PC-9 (cell line): ENCODE measurements around the gene SRPK2. TPM values are rescaled to one million over a fixed set of nuclear protein-coding genes. Genes with fewer than 3 reads are reported as not detected.

ENCODE experiments used
- BruUV-seq: library from RNA; stranded (reverse); fragments of 400-500 nt; replicated peaks from 2 replicates; lab custom pipeline; 2021; lab: Mats Ljungman, UMichigan
- CTCF ChIA-PET: fragments of 300-600 bp; sonication (Branson Sonifier 250); formaldehyde crosslinking; loops from one replicate; lab custom pipeline; 2022; ENCODE audit warnings: antibody characterized with exemption; lab: Charles Lee
- POLR2A ChIA-PET: fragments of 300-600 bp; sonication (Branson Sonifier 250); formaldehyde crosslinking; loops from one replicate; lab custom pipeline; 2022; ENCODE audit warnings: antibody characterized with exemption; ENCODE audit not compliant: unreplicated experiment; lab: Charles Lee
- DNase-seq, 2 experiments: peaks; one replicate each; pipeline versions ENCODE4 v3.0.0 to v3.0.0-alpha.2; 2015 to 2022; ENCODE audit warnings: mixed read lengths in 1 of 2
- H2AFZ ChIP-seq: fragments of 200-600 bp; sonication (generic); 2 replicates; pipeline ENCODE4 v1.8.1; 2017; ENCODE audit warnings: antibody characterized with exemption
- H3F3A ChIP-seq: fragments of 200-600 bp; sonication (generic); 2 replicates; pipeline ENCODE4 v1.8.1; 2017; ENCODE audit warnings: antibody characterized with exemption, mild to moderate bottlenecking, low read depth; ENCODE audit not compliant: insufficient read depth
- H3K27ac ChIP-seq: fragments of 200-600 bp; sonication (generic); 2 replicates; pipeline ENCODE4 v1.6.1; 2016; ENCODE audit warnings: mixed run types
- H3K27me3 ChIP-seq: fragments of 200-600 bp; sonication (generic); 2 replicates; pipeline ENCODE4 v1.6.1; 2016; ENCODE audit warnings: low read depth, mixed run types; ENCODE audit not compliant: insufficient read depth
- H3K36me3 ChIP-seq: fragments of 200-600 bp; sonication (generic); 2 replicates; pipeline ENCODE4 v1.6.1; 2016; ENCODE audit warnings: low read depth, mixed run types
- H3K4me1 ChIP-seq: fragments of 200-600 bp; sonication (generic); replicated peaks from 2 replicates; pipeline ENCODE4 v1.6.1; 2016; ENCODE audit warnings: mixed run types; ENCODE audit not compliant: insufficient read depth
- H3K4me2 ChIP-seq: fragments of 200-600 bp; sonication (generic); 2 replicates; pipeline ENCODE4 v1.6.1; 2017; ENCODE audit warnings: mixed run types
- H3K4me3 ChIP-seq: fragments of 200-600 bp; sonication (generic); 2 replicates; pipeline ENCODE4 v1.6.1; 2016; ENCODE audit warnings: mixed run types
- H3K79me2 ChIP-seq: fragments of 200-600 bp; sonication (generic); 2 replicates; pipeline ENCODE4 v1.6.1; 2017; ENCODE audit warnings: low read depth, mixed run types
- H3K9me2 ChIP-seq: fragments of 200-600 bp; sonication (generic); 2 replicates; pipeline ENCODE4 v1.8.1; 2017; ENCODE audit warnings: mild to moderate bottlenecking; ENCODE audit not compliant: insufficient read depth
- H3K9me3 ChIP-seq: fragments of 200-600 bp; sonication (generic); 2 replicates; pipeline ENCODE4 v1.8.1; 2016; ENCODE audit warnings: low read depth; ENCODE audit not compliant: insufficient read depth
- H4K20me1 ChIP-seq: fragments of 200-600 bp; sonication (generic); 2 replicates; pipeline ENCODE4 v1.8.1; 2017; ENCODE audit not compliant: insufficient read depth
- CTCF ChIP-seq: fragments of 200-600 bp; sonication (generic); conservative IDR thresholded peaks from 2 replicates; pipeline ENCODE4 v1.6.1; 2017; ENCODE audit warnings: mixed run types, antibody characterized with exemption, mild to moderate bottlenecking, moderate library complexity
- EZH2 ChIP-seq: fragments of 200-600 bp; sonication (generic); IDR thresholded peaks from 2 replicates; pipeline ENCODE4 v1.8.0; 2017; ENCODE audit warnings: antibody characterized with exemption, low read depth
- intact Hi-C: fragments of 100-400 bp; cut with micrococcal nuclease; formaldehyde crosslinking; loops from one replicate; pipeline ENCODE4 v1.10.0; 2022; ENCODE audit not compliant: unreplicated experiment
- total RNA-seq: library from RNA; stranded (reverse); gene quantifications from 2 replicates; pipeline ENCODE4 v1.2.3, GENCODE V29; 2021

SRPK2 gene
- total RNA-seq, 1 experiment from 2014 or later = 60.6 TPM

- no peak overlapping the region for H2AFZ ChIP-seq
- H3K9me2 ChIP-seq = no peaks in the 10 kb centered on the region
- 0 out of 2 replicates have a peak, but pooled peaks cover 4% of the 10 kb centered on the region for H4K20me1 ChIP-seq
- no peaks in the 10 kb centered on the region for H3F3A ChIP-seq
- no TSS peak for BruUV-seq
- TF ChIP-seq CTCF (no peak), EZH2 (no peak)
- no peaks in the 10 kb centered on the region for H3K27me3 ChIP-seq
- no peak overlapping the region for H3K4me3 ChIP-seq
- no peak overlapping the region for H3K4me2 ChIP-seq
- DNase-seq = no peak
- H3K27ac ChIP-seq = no peak overlapping the region
- CTCF ChIA-PET = no interaction called here
- POLR2A ChIA-PET = no interaction called here
- H3K9me3 ChIP-seq = no peaks in the 10 kb centered on the region
- 0 out of 2 replicates have a peak, but pooled peaks cover under 1% of the 10 kb centered on the region for H3K79me2 ChIP-seq
- H3K4me1 ChIP-seq = no peaks in the 10 kb centered on the region
- no peaks in the 10 kb centered on the region for H3K36me3 ChIP-seq
- intact Hi-C loops = no loop called here
Measured at GRCh38 chr7:105245398-105246114, 143.2 kb downstream of the SRPK2 start.

- Histone ChIP-seq H3K4me1 (no peaks in the 10 kb centered on the region), H3K9me2 (no peaks in the 10 kb centered on the region), H3K79me2 (no peaks in the 10 kb centered on the region), H3K27ac (no peak overlapping the region), H3K27me3 (no peaks in the 10 kb centered on the region), H4K20me1 (0 out of 2 replicates have a peak, but pooled peaks cover 4% of the 10 kb centered on the region), H3K36me3 (no peaks in the 10 kb centered on the region), H3K9me3 (no peaks in the 10 kb centered on the region), H3K4me2 (no peak overlapping the region), H3K4me3 (no peak overlapping the region), H2AFZ (no peak overlapping the region), H3F3A (no peaks in the 10 kb centered on the region)
- ChIA-PET CTCF (no interaction called here), POLR2A (no interaction called here)
- intact Hi-C loops = no loop called here
- no peak for TF ChIP-seq CTCF
- TF ChIP-seq EZH2 = no peak
- BruUV-seq = no TSS peak
- no peak for DNase-seq
Measured at GRCh38 chr7:105244594-105244993, 144.1 kb downstream of the SRPK2 start.

DNA sequence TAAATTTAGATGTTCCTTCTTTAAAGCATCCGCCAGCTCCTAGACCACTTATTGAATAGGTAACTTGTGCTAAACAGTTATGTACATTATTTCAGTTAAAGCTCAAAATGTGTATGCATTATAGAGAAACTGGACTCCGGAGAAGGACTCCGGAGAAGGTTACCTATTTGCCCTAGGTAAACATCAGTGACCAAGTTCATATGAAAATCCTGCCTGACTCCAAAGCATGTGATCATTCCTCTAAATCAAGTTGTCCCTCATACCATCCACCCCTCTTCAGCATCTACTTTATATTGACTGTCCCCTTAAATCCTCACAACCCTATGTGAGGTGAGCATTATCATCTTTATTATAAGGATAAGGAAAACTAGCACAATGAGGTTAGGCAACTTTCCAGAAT is 147.5 kb downstream of the SRPK2 start:
- Histone ChIP-seq H3K36me3 (no peaks in the 10 kb centered on the region), H3K27ac (no peak overlapping the region), H3K4me2 (no peak overlapping the region), H3K27me3 (no peaks in the 10 kb centered on the region), H3K79me2 (peaks cover 19% of the 10 kb centered on the region), H2AFZ (no peak overlapping the region), H3K9me3 (no peaks in the 10 kb centered on the region), H3K4me3 (no peak overlapping the region), H3K4me1 (no peaks in the 10 kb centered on the region), H3F3A (no peaks in the 10 kb centered on the region), H4K20me1 (peaks cover 12% of the 10 kb centered on the region; the same call in 1 of the 2 replicates), H3K9me2 (no peaks in the 10 kb centered on the region)
- TF ChIP-seq EZH2 (no peak), CTCF (no peak)
- POLR2A ChIA-PET = no interaction called here
- CTCF ChIA-PET = no interaction called here
- DNase-seq = no peak
- intact Hi-C loops = no loop called here
- no TSS peak for BruUV-seq
